GM18951 (cell line): ENCODE data around the gene CCDC88B.
"Not testable (repeated sequence)": the region's sequence is repeated elsewhere in the genome, so short reads cannot be mapped to it uniquely, and the experiment has no call there.

Experiments used
- POLR2A ChIP-seq: IDR thresholded peaks from 4 replicates; pipeline ENCODE4 v1.6.1; 2011; ENCODE audit warnings: mild to moderate bottlenecking; ENCODE audit not compliant: insufficient read length, insufficient read depth; ENCODE audit errors: extremely low read depth
- in situ Hi-C: fragments of 300-500 bp; cut with MboI; formaldehyde crosslinking; loops from one replicate; pipeline ENCODE4 v1.12.0; 2022; ENCODE audit warnings: low sequenced_read_pairs, mixed read lengths, inconsistent platforms; ENCODE audit not compliant: unreplicated experiment

Gene CCDC88B

DNA sequence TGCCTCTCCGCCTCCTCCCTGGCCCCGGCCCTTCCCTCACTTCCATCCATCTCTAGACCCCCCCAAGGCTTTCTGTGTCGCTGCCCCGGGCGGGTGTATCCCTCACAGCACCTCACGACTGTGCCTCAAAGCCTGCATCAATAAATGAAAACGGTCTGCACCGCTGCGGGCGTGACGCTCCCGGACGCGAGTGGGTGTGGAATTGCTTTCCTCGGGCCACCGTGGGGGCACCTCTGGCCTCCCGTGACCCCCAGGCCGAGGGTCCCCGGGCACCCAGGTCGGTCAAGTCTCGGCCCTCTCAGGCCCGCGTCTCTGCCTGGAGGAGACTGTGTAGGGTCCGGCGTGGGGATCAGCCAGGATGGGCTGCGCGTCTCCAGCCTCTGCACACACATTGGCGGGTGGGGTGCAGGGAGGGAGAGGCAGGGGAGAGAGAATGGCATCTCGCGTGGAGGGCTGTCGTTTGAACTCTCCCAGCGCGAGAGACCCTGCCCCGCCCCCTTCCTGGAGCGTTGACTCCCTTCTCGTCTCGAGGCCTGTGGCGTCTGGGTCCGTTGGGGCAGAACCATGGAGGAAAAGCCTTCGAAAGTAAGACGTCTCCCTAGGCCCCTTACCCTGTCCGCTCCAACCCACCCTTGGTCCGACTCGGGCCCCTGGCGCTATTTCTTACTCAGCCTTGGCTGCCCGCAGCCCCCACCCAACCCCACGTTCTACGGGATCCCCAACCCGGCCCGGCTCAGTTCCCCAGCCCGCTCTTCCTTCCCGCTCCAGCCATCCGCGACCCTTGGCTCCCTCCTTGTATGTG is 40.0 kb upstream of the CCDC88B start, which contains the start of gene CATSPERZ:
Gene CATSPERZ, plus strand, starts transcription at position 512 of the 802 bp plus-strand sequence. Its CDS starts 53 bp downstream, at position 565.
- TF ChIP-seq POLR2A: no peak
- in situ Hi-C loops: loop anchor here (5.0 kb wide), 1 partner anchor 98 kb away; no protein-coding TSS in a partner anchor

DNA sequence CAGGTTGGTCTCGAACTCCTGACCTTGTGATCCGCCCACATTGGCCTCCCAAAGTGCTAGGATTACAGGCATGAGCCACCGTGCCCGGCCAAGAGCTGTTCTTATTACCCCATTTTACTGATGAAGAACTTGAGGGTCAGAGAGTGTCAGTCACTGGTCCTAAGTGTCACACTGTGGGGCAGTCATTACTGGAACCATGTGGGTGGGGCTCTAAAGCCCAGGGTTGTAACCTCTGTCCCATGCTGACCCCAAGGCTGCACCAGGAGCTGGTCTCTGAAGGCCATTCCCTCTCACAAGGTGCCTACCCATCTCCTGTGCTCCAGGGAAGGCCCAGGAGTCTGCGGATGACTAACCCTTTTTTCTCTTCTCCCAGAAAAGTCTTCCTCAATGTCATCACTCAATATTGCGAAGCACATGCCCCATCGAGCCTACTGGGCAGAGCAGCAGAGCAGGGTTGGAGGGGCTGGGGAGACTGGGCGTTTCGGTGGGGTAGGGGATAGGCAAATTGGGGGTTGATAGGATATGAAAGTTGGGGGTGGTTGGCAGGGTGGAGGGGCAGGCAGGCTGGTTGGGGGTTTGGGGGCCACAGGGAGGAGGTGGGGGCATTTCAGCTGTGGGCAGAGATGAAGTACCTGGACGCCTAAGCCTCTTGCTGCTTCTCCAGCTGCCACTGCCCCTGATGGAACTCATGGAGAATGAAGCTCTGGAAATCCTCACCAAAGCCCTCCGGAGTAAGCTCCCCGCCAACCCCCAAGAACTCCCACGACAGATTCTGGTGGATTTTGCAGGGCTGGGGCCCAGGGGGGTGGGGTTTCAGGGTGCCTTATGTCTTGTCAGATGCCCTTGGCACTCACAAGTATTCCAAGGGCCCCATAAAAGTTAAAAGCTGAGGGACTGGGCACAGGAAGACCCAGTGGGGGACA is 36.6 kb upstream of the CCDC88B start:
- in situ Hi-C loops: no loop called here

DNA sequence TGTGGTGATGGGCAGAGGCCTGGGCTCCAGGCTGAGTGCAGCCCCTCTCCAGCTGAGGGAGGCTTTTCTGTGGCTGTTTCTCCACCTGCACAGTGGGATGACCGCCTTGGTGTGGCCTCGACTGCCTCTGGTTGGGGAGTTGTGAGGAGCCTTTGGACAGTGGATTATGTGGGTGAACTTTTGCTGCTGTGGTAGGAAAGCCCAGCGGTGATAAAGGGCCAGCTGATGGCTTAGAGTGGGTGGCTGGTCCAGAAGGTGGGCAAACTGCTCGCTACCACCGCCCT is 36.0 kb upstream of the CCDC88B start:
- in situ Hi-C loops: no loop called here
- TF ChIP-seq POLR2A: no peak

More for the DNA sequence above, 36.6 kb upstream of the CCDC88B start:
- no peak for TF ChIP-seq POLR2A

GRCh38 chr11:64304316-64305072 is 35.5 kb upstream of the CCDC88B start:
- in situ Hi-C loops: no loop called here
- peak; percentile 79 for TF ChIP-seq POLR2A

DNA sequence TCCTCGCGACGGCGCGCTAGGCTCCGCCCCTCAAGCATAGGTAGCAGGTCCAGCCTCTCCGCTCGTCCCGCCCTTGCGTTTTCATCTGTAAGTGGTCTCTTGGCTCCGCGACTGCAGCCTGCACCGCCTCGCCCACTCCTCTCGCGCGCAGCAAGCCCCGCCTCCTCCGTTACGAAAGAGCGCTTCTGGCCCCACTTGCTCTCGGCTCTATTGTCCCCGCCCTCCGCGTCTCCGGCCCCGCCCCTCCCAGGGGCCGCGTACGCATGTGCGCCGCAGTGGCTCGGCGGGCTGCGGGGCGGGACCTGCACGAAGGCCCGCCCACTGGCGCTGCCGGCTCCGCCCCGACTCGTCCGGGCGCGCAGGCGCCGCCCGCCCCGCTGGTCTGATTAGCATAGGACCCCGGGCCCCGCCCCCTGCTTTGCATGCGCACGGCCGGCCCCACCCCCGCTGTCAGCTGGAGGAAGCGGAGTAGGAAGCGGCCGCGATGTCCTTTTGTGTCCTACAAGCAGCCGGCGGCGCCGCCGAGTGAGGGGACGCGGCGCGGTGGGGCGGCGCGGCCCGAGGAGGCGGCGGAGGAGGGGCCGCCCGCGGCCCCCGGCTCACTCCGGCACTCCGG is 34.8 kb upstream of the CCDC88B start, which contains the start of gene ESRRA:
Gene ESRRA, plus strand, starts transcription at position 450 of the 616 bp plus-strand sequence. CDS start 1,656 bp downstream, outside the sequence.
- in situ Hi-C loops: no loop called here
- TF ChIP-seq POLR2A: peak; percentile 82

DNA sequence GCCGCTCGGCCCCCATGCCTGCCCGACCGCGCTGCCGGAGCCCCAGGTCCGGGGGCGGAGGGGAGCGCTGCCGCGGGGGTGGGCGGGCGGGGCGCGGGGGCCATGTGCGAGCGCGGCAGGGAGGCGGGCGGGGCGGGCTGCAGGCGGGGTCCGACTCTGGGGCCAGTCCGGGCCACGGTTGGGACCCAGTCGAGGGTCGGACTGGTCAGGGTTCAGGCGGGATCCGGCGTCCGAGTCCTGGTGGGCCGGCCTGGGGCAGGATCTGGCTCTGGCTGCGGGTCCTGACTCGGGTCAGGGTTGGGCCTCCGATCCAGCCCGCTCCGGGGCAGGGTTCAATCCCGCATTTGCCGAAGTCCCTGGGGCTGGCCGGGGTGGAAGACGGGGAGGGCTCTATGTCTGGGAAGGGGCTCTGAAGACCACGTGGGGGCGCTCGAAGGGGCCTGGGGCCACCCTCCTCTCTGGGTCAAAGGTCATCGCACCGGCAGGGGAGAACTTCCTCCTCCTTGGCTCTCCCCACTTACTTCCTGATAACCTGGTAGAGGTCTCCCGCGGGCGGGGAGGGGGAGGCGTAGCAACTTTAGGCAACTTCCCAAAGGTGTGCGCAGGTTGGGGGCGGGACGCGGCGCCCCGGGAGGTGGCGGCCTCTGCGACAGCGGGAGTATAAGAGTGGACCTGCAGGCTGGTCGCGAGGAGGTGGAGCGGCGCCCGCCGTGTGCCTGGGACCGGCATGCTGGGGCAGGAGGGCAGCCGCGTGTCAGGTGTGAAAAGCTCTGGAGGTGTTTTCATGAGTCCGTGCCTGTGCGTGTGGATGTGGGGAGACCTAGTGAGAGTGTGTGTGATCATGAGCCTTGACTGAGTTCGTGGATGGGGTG is 34.1 kb upstream of the CCDC88B start:
- peak; percentile 50 for TF ChIP-seq POLR2A
- in situ Hi-C loops: no loop called here

DNA sequence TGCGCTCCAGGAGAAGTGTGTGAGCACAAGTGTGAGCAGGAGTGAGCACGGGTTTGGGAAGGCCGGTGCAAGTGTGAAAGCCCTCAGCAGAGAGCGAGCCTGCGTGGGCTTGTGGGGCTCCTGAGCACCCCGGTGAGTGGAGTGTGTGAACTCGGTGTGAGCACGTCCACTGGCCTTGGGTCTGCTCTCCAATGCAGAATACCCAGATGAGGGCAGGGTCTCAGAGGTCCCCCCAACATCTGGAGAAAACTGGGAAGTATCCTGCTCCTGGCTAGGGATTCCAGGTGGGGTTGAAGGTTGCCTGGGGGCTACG is 33.5 kb upstream of the CCDC88B start:
- TF ChIP-seq POLR2A: no peak
- in situ Hi-C loops: no loop called here

- TF ChIP-seq POLR2A: peak; percentile 19
- in situ Hi-C loops: no loop called here
These were observed 33.0 kb upstream of the CCDC88B start for GRCh38 chr11:64306876-64307622.

DNA sequence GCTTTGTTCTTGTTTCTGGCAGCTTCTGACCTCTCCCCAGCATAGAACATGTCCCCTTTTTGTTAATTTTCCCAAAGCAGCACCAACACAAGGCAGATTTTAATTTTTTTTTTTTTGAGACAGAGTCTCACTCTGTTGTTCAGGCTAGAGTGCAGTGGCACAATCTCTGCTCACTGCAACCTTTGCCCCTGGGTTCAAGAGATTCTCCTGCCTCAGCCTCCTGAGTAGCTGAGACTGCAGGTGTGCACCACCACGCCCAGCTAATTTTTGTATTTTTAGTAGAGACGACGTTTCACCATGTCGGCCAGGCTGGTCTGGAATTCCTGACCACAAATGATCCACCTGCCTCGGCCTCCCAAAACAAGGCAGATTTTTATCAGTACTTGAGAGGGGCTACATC is 32.2 kb upstream of the CCDC88B start:
- in situ Hi-C loops: not testable (repeated sequence)

DNA sequence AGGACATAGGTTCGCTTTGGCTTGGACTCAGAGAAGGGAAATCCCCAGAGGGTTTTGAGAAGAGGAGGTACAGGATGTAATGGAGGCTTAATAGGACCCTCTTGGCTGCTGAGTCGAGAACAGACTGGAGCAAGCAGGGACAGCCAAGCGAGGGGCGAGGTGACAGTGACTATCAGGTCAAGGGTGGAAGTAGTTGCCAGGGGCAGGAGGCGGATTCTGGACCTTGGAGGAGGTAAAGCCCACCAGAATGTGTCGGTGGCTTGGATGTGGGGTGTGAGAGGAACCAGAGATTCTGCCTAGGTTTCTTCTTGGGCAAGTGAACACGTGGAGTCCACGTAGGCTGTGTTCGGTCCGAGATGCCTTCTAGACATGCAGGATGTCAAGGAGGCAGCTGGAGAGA is 27.1 kb upstream of the CCDC88B start:
- TF ChIP-seq POLR2A: no peak
- in situ Hi-C loops: no loop called here

DNA sequence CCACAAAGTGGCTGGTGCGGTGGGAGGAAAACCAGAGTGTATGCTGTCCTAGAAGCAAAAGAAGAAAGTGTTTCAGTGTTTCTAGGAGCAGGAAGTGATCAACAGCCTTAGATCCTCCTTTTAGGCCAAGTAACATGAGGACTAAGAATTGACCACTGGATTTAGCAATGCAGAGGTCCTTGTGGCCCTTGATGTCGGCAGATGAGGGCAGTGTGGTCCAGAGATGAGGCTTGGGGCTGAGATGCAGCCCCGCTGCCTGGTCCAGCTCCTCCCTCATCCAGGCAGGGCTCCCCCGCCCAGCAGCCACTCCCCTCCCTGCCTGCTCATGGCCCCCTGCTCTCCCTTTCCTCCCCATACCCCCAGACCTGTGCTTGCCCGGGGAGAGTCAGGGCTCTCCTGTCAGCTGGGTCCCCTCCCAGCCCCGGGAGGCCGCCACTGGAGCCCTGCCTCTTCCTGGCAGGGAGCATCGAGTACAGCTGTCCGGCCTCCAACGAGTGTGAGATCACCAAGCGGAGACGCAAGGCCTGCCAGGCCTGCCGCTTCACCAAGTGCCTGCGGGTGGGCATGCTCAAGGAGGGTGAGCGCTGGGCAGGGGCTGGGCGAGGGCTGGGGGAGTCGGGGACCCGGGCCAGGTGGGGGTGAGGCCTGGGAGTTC is 26.4 kb upstream of the CCDC88B start:
- in situ Hi-C loops: no loop called here
- TF ChIP-seq POLR2A: no peak
